Measurements from ENCODE around the gene ATP5MG. TPM values are rescaled to one million over a fixed set of nuclear protein-coding genes. Genes with fewer than 3 reads are reported as not detected.

ATP5MG gene
- total and polyA plus RNA-seq, 2 of the 8 experiments (the other 6 are each of a cell fraction or from before 2014, with no cell fraction given), result 237 to 464 TPM

DNA sequence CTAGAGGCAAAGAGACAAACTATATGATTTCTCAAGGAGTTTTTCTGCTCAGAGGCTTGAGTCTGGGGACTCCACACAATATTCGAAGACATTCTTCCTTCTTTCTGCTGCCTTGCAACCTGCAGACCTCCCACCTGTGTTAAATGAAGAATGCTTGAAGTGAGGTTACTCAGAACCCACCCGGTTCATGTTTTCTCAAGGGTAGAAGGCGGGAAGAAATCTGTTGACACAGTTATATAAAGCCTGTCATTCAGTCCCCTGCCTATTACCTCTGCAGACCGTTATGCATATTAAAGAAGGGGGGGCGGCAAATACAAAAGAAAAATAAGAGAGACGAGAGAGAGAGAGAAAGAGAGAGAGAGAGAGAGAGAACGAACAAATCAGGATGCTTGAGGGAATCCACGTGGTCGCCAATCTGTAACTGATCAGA lies 32.7 kb downstream of the ATP5MG start:
- H4K20me1 ChIP-seq (replicated peaks in 1 of 2; ENCODE audit: control insufficient read depth in 1 of 2, insufficient read depth in 2 of 2, low read length in 2 of 2), result peaks cover 7 to 10% of the 10 kb centered on the region in 2 experiments
- peak overlapping the region; percentile 75 to 100 for H3K4me2 ChIP-seq (ENCODE audit: insufficient read depth in 1 of 2, low read depth in 2 of 2, low read length in 2 of 2)
- H4K8ac ChIP-seq (ENCODE audit: extremely low read depth, insufficient read depth, low read length), result no peak overlapping the region
- peak overlapping the region; percentile 91 for H3K18ac ChIP-seq (ENCODE audit: extremely low read depth, low read length)
- no peak overlapping the region for H3K14ac ChIP-seq (ENCODE audit: insufficient read length)
- no peak overlapping the region for H2BK5ac ChIP-seq (ENCODE audit: low read depth, low read length)
- H2BK120ac ChIP-seq (replicated peaks; ENCODE audit: low read depth, low read length), result no peak overlapping the region
- H3K23me2 ChIP-seq (ENCODE audit: low read depth, low read length), result peaks cover 23% of the 10 kb centered on the region
- no peak overlapping the region for H3K56ac ChIP-seq (replicated peaks; ENCODE audit: insufficient read length, low read depth, low read length)
- TF ChIP-seq, protein P1, sequence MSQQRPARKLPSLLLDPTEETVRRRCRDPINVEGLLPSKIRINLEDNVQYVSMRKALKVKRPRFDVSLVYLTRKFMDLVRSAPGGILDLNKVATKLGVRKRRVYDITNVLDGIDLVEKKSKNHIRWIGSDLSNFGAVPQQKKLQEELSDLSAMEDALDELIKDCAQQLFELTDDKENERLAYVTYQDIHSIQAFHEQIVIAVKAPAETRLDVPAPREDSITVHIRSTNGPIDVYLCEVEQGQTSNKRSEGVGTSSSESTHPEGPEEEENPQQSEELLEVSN (IDR thresholded peaks at IDR 0.05), result peak; percentile 43
- TF ChIP-seq, protein P2, sequence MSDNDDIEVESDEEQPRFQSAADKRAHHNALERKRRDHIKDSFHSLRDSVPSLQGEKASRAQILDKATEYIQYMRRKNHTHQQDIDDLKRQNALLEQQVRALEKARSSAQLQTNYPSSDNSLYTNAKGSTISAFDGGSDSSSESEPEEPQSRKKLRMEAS (IDR thresholded peaks at IDR 0.05), result peak; percentile 49
- TF ChIP-seq HDAC2 (IDR thresholded peaks at IDR 0.05; ENCODE audit: borderline replicate concordance in 1 of 2, low read depth in 2 of 2, low read length in 2 of 2) (peak in 1 of 2 experiments; percentile 28; a peak in 1 of 4 replicates), SIN3A (conservative IDR thresholded peaks at IDR 0.05 in 1 of 2, IDR thresholded peaks at IDR 0.05 in 1 of 2; ENCODE audit: low read depth in 1 of 2, low read length in 2 of 2) (0 out of 4 replicates have a peak, but pooled peaks of 1 of the 2 experiments have one; percentile 61), KDM5A (IDR thresholded peaks at IDR 0.05; ENCODE audit: low read length) (no peak)
- H4K5ac ChIP-seq (ENCODE audit: insufficient read length, low read depth, low read length), result no peak overlapping the region
- no peaks in the 10 kb centered on the region for H3K27me3 ChIP-seq (replicated peaks in 1 of 4; ENCODE audit: control insufficient read depth in 3 of 4, extremely low read depth in 1 of 4, insufficient read depth in 3 of 4, low read length in 3 of 4)
- H3K9ac ChIP-seq (replicated peaks in 1 of 4; ENCODE audit: extremely low read depth in 1 of 4, low read depth in 3 of 4, low read length in 3 of 4), result peak overlapping the region in 1 of 4 experiments; percentile 48; a peak in 1 of 7 replicates
- H3K79me2 ChIP-seq (ENCODE audit: control insufficient read depth in 1 of 2, insufficient read depth in 2 of 2, low read length in 2 of 2), result peaks cover 9 to 26% of the 10 kb centered on the region in 2 experiments
- CTCF ChIA-PET (ENCODE audit: partially characterized antibody), result interaction anchor here (0.6 kb wide), 1 partner anchor 201 kb away, joined by 3 read pairs; no protein-coding TSS in a partner anchor
- H3K36me3 ChIP-seq (ENCODE audit: control insufficient read depth in 2 of 4, insufficient read depth in 4 of 4, low read length in 3 of 4), result peaks cover 0 to 3% (median 0%) of the 10 kb centered on the region in 4 experiments; a peak in 1 of 8 replicates
- POLR2A ChIA-PET (ENCODE audit: partially characterized antibody), result interaction anchor here (0.5 to 2.9 kb wide), 6 partner anchors 10 to 102 kb away, joined by 3 to 16 read pairs (median 8); partner anchors contain the start of gene ATP5MG
- no peak overlapping the region for H3K4ac ChIP-seq (replicated peaks; ENCODE audit: insufficient read length, low read depth, low read length)
- H3K4me1 ChIP-seq (replicated peaks in 1 of 4; ENCODE audit: control insufficient read depth in 3 of 4, insufficient read depth in 4 of 4, low read length in 3 of 4), result peaks cover 0 to 15% (median 4%) of the 10 kb centered on the region in 4 experiments; a peak in 6 of 7 replicates
- 13% methylated on average over 9 of the region's 9 CpGs; no CpG with 5 or more reads in 1 of the 2 experiments for WGBS, 2 experiments (ENCODE audit: extremely low coverage in 1 of 2, insufficient coverage in 1 of 2, insufficient read length in 1 of 2, insufficient replicate concordance in 2 of 2, low coverage in 1 of 2, low lambda C conversion rate in 2 of 2, missing lambda C conversion rate in 1 of 2)
- FAIRE-seq (no peak), DNase-seq (ENCODE audit: low read depth in 1 of 2, low spot score in 2 of 2) (no peak)
- H3K4me3 ChIP-seq (ENCODE audit: extremely low read depth in 1 of 4, insufficient read depth in 2 of 4, low read depth in 3 of 4, low read length in 4 of 4), result peak overlapping the region; percentile 69 to 91 (median 77); a peak in 7 of 8 replicates
- H3K79me1 ChIP-seq (ENCODE audit: low read depth, low read length), result no peaks in the 10 kb centered on the region; the same call in 1 of the 2 replicates
- H3K27ac ChIP-seq (ENCODE audit: low read depth, low read length), result no peak overlapping the region
- H4K91ac ChIP-seq (replicated peaks; ENCODE audit: insufficient read length, low read length), result no peak overlapping the region
- no peak overlapping the region for H2BK20ac ChIP-seq (ENCODE audit: low read length)
- peak overlapping the region; percentile 89; the same call in 1 of the 2 replicates for H2AFZ ChIP-seq (ENCODE audit: low read length)
- no peak overlapping the region for H3K23ac ChIP-seq (ENCODE audit: insufficient read length)
- no peak overlapping the region for H2BK15ac ChIP-seq (ENCODE audit: low read length)
- no peak overlapping the region for H2BK12ac ChIP-seq (ENCODE audit: low read depth, low read length)
- H3K9me3 ChIP-seq (ENCODE audit: insufficient read depth in 2 of 2, low read depth in 1 of 2, low read length in 1 of 2), result no peaks in the 10 kb centered on the region
- no peak overlapping the region for H2AK5ac ChIP-seq (ENCODE audit: low read depth, low read length)
